Activated naive CD8-positive, alpha-beta T cell treated with anti-CD3 and anti-CD28 coated beads, Interleukin-2, amount 50 U/mL, for 24 hours (primary cell): ENCODE data around the gene CFAP100.

ENCODE experiments used
- ATAC-seq: fragments of 150-1000 bp; cut with Tn5 transposase; one replicate; pipeline ENCODE4 v1.10.0; 2021
- DNase-seq: peaks from one replicate; pipeline ENCODE4 v3.0.0; 2021
- H3K27ac Mint-ChIP-seq: one replicate; pipeline ENCODE4 v1.8.0; 2021; ENCODE audit warnings: mild to moderate bottlenecking, mixed read lengths
- H3K27me3 Mint-ChIP-seq: one replicate; pipeline ENCODE4 v1.8.0; 2021; ENCODE audit warnings: mixed read lengths
- H3K36me3 Mint-ChIP-seq: one replicate; pipeline ENCODE4 v1.8.0; 2021; ENCODE audit warnings: low read depth, mixed read lengths
- H3K4me1 Mint-ChIP-seq: one replicate; pipeline ENCODE4 v1.8.0; 2021; ENCODE audit warnings: mixed read lengths
- H3K4me3 Mint-ChIP-seq: one replicate; pipeline ENCODE4 v1.8.0; 2021; ENCODE audit warnings: mild to moderate bottlenecking, moderate library complexity, mixed read lengths
- H3K9me3 Mint-ChIP-seq: one replicate; pipeline ENCODE4 v1.8.0; 2021; ENCODE audit warnings: mixed read lengths

Gene CFAP100

GRCh38 chr3:126394179-126394976 is at the start of gene CFAP100:
Gene CFAP100 (plus strand): TSS chr3:126394909. CDS start chr3:126396001, 1,092 bp downstream.
- no peak for DNase-seq
- Mint-ChIP-seq H3K4me3 (no peak within 1 kb of the TSS), H3K27me3 (peaks cover 44% of the 10 kb centered on the region)

GRCh38 chr3:126345231-126345630 is 49.5 kb upstream of the CFAP100 start:
- ATAC-seq (no peak), DNase-seq (no peak)
- Mint-ChIP-seq H3K27ac (no peak overlapping the region), H3K9me3 (no peaks in the 10 kb centered on the region), H3K4me3 (no peak overlapping the region), H3K36me3 (no peaks in the 10 kb centered on the region), H3K27me3 (no peaks in the 10 kb centered on the region), H3K4me1 (no peaks in the 10 kb centered on the region)

More at GRCh38 chr3:126394179-126394976, at the start of gene CFAP100:
- Mint-ChIP-seq H3K36me3 (no peaks in the 10 kb centered on the region), H3K4me1 (peaks cover 3% of the 10 kb centered on the region), H3K9me3 (no peaks in the 10 kb centered on the region), H3K27ac (no peak within 1 kb of the TSS)
- no peak for ATAC-seq

- DNase-seq (no peak), ATAC-seq (no peak)
- no peaks in the 10 kb centered on the region for H3K36me3 Mint-ChIP-seq
- no peak overlapping the region for H3K4me3 Mint-ChIP-seq
- no peaks in the 10 kb centered on the region for H3K4me1 Mint-ChIP-seq
- H3K9me3 Mint-ChIP-seq: no peaks in the 10 kb centered on the region
- H3K27ac Mint-ChIP-seq: no peak overlapping the region
- H3K27me3 Mint-ChIP-seq: no peaks in the 10 kb centered on the region
Measured at GRCh38 chr3:126345641-126346460, 48.9 kb upstream of the CFAP100 start.

GRCh38 chr3:126346466-126346865 is 48.2 kb upstream of the CFAP100 start:
- no peak overlapping the region for H3K27ac Mint-ChIP-seq
- no peak overlapping the region for H3K4me3 Mint-ChIP-seq
- no peaks in the 10 kb centered on the region for H3K9me3 Mint-ChIP-seq
- ATAC-seq (no peak), DNase-seq (no peak)
- H3K4me1 Mint-ChIP-seq: no peaks in the 10 kb centered on the region
- no peaks in the 10 kb centered on the region for H3K27me3 Mint-ChIP-seq
- H3K36me3 Mint-ChIP-seq: no peaks in the 10 kb centered on the region

- Mint-ChIP-seq H3K27ac (no peak overlapping the region), H3K4me3 (no peak overlapping the region), H3K4me1 (no peaks in the 10 kb centered on the region), H3K27me3 (no peaks in the 10 kb centered on the region), H3K9me3 (no peaks in the 10 kb centered on the region), H3K36me3 (no peaks in the 10 kb centered on the region)
- ATAC-seq (no peak), DNase-seq (no peak)
Measured at GRCh38 chr3:126347543-126348161, 47.1 kb upstream of the CFAP100 start.

- no peaks in the 10 kb centered on the region for H3K9me3 Mint-ChIP-seq
- ATAC-seq (no peak), DNase-seq (no peak)
- H3K36me3 Mint-ChIP-seq: no peaks in the 10 kb centered on the region
- no peaks in the 10 kb centered on the region for H3K27me3 Mint-ChIP-seq
- no peak overlapping the region for H3K27ac Mint-ChIP-seq
- H3K4me3 Mint-ChIP-seq: no peak overlapping the region
- H3K4me1 Mint-ChIP-seq: no peaks in the 10 kb centered on the region
Measured at GRCh38 chr3:126348308-126348920, 46.3 kb upstream of the CFAP100 start.

GRCh38 chr3:126349071-126349470 is 45.6 kb upstream of the CFAP100 start:
- H3K36me3 Mint-ChIP-seq: no peaks in the 10 kb centered on the region
- ATAC-seq (no peak), DNase-seq (no peak)
- no peaks in the 10 kb centered on the region for H3K27me3 Mint-ChIP-seq
- no peaks in the 10 kb centered on the region for H3K4me1 Mint-ChIP-seq
- H3K9me3 Mint-ChIP-seq: no peaks in the 10 kb centered on the region
- no peak overlapping the region for H3K27ac Mint-ChIP-seq
- H3K4me3 Mint-ChIP-seq: no peak overlapping the region

GRCh38 chr3:126349611-126350501 is 44.9 kb upstream of the CFAP100 start:
- Mint-ChIP-seq H3K27me3 (no peaks in the 10 kb centered on the region), H3K9me3 (no peaks in the 10 kb centered on the region), H3K36me3 (no peaks in the 10 kb centered on the region), H3K4me1 (no peaks in the 10 kb centered on the region), H3K27ac (no peak overlapping the region), H3K4me3 (no peak overlapping the region)
- ATAC-seq (no peak), DNase-seq (no peak)

GRCh38 chr3:126350502-126351085 is 44.1 kb upstream of the CFAP100 start:
- no peaks in the 10 kb centered on the region for H3K9me3 Mint-ChIP-seq
- H3K4me3 Mint-ChIP-seq: no peak overlapping the region
- H3K4me1 Mint-ChIP-seq: peaks cover 2% of the 10 kb centered on the region
- DNase-seq (no peak), ATAC-seq (no peak)
- H3K27me3 Mint-ChIP-seq: peaks cover 5% of the 10 kb centered on the region
- no peak overlapping the region for H3K27ac Mint-ChIP-seq
- no peaks in the 10 kb centered on the region for H3K36me3 Mint-ChIP-seq

GRCh38 chr3:126351086-126351770 is 43.5 kb upstream of the CFAP100 start:
- DNase-seq (no peak), ATAC-seq (no peak)
- peaks cover 3% of the 10 kb centered on the region for H3K4me1 Mint-ChIP-seq
- H3K9me3 Mint-ChIP-seq: no peaks in the 10 kb centered on the region
- H3K4me3 Mint-ChIP-seq: no peak overlapping the region
- H3K27ac Mint-ChIP-seq: no peak overlapping the region
- no peaks in the 10 kb centered on the region for H3K36me3 Mint-ChIP-seq
- peaks cover 9% of the 10 kb centered on the region for H3K27me3 Mint-ChIP-seq

GRCh38 chr3:126351771-126352475 is 42.8 kb upstream of the CFAP100 start:
- peaks cover 6% of the 10 kb centered on the region for H3K4me1 Mint-ChIP-seq
- no peaks in the 10 kb centered on the region for H3K36me3 Mint-ChIP-seq
- no peak overlapping the region for H3K4me3 Mint-ChIP-seq
- H3K27me3 Mint-ChIP-seq: peaks cover 12% of the 10 kb centered on the region
- DNase-seq (no peak), ATAC-seq (no peak)
- H3K9me3 Mint-ChIP-seq: no peaks in the 10 kb centered on the region
- no peak overlapping the region for H3K27ac Mint-ChIP-seq

GRCh38 chr3:126352476-126353454 is 41.9 kb upstream of the CFAP100 start:
- Mint-ChIP-seq H3K4me3 (no peak overlapping the region), H3K27me3 (peaks cover 15% of the 10 kb centered on the region), H3K36me3 (no peaks in the 10 kb centered on the region), H3K4me1 (peaks cover 9% of the 10 kb centered on the region), H3K27ac (no peak overlapping the region), H3K9me3 (no peaks in the 10 kb centered on the region)
- DNase-seq: no peak
- no peak for ATAC-seq
